Calu3 (cell line): Measurements from ENCODE around the gene HYCC1. TPM values are rescaled to one million over a fixed set of nuclear protein-coding genes. Genes with fewer than 3 reads are reported as not detected.
"Not testable (repeated sequence)": the region's sequence is repeated elsewhere in the genome, so short reads cannot be mapped to it uniquely, and the experiment has no call there.

ENCODE experiments used
- BruUV-seq: library from RNA; stranded (reverse); fragments of 400-500 nt; replicated peaks from 2 replicates; lab custom pipeline; 2021; lab: Mats Ljungman, UMichigan
- CTCF ChIA-PET: fragments of 300-600 bp; sonication (Branson Sonifier 250); formaldehyde crosslinking; loops from one replicate; lab custom pipeline; 2022; ENCODE audit warnings: antibody characterized with exemption; lab: Charles Lee
- DNase-seq: peaks from one replicate; pipeline ENCODE4 v3.0.0; 2022
- H3K27ac Mint-ChIP-seq: one replicate; pipeline ENCODE4 v1.8.0; 2022; ENCODE audit warnings: mixed read lengths; ENCODE audit not compliant: unreplicated experiment
- H3K27me3 Mint-ChIP-seq: one replicate; pipeline ENCODE4 v1.8.0; 2022; ENCODE audit warnings: mixed read lengths; ENCODE audit not compliant: unreplicated experiment
- H3K36me3 Mint-ChIP-seq: one replicate; pipeline ENCODE4 v1.8.0; 2022; ENCODE audit warnings: mild to moderate bottlenecking, moderate library complexity, mixed read lengths; ENCODE audit not compliant: insufficient read depth, unreplicated experiment
- H3K4me1 Mint-ChIP-seq: one replicate; pipeline ENCODE4 v1.8.0; 2022; ENCODE audit warnings: mild to moderate bottlenecking, low read depth, mixed read lengths; ENCODE audit not compliant: unreplicated experiment
- H3K4me3 Mint-ChIP-seq: one replicate; pipeline ENCODE4 v1.8.0; 2022; ENCODE audit warnings: mild to moderate bottlenecking, low read depth, moderate library complexity, mixed read lengths; ENCODE audit not compliant: unreplicated experiment
- H3K9me3 Mint-ChIP-seq: one replicate; pipeline ENCODE4 v1.8.0; 2022; ENCODE audit warnings: low read depth, mixed read lengths; ENCODE audit not compliant: unreplicated experiment
- intact Hi-C: fragments of 100-400 bp; cut with micrococcal nuclease; formaldehyde crosslinking; loops from one replicate; pipeline ENCODE4 v1.10.0; 2022; ENCODE audit not compliant: unreplicated experiment
- total RNA-seq: library from RNA; stranded (reverse); gene quantifications from 2 replicates; pipeline ENCODE4 v1.2.3, GENCODE V29; 2022
- TF ChIP-seq, protein P1 (sequence below): fragments of 200-600 bp; IDR thresholded peaks from one replicate; pipeline ENCODE4 v1.8.0; 2022; ENCODE audit warnings: antibody characterized with exemption; ENCODE audit not compliant: unreplicated experiment

Gene HYCC1
- total RNA-seq, 1 experiment from 2014 or later = 12.7 TPM

- Mint-ChIP-seq H3K27me3 (no peaks in the 10 kb centered on the region), H3K9me3 (no peaks in the 10 kb centered on the region), H3K4me3 (no peak overlapping the region), H3K27ac (no peak overlapping the region), H3K36me3 (no peaks in the 10 kb centered on the region), H3K4me1 (no peaks in the 10 kb centered on the region)
- no peak for DNase-seq
- TF ChIP-seq, protein P1, sequence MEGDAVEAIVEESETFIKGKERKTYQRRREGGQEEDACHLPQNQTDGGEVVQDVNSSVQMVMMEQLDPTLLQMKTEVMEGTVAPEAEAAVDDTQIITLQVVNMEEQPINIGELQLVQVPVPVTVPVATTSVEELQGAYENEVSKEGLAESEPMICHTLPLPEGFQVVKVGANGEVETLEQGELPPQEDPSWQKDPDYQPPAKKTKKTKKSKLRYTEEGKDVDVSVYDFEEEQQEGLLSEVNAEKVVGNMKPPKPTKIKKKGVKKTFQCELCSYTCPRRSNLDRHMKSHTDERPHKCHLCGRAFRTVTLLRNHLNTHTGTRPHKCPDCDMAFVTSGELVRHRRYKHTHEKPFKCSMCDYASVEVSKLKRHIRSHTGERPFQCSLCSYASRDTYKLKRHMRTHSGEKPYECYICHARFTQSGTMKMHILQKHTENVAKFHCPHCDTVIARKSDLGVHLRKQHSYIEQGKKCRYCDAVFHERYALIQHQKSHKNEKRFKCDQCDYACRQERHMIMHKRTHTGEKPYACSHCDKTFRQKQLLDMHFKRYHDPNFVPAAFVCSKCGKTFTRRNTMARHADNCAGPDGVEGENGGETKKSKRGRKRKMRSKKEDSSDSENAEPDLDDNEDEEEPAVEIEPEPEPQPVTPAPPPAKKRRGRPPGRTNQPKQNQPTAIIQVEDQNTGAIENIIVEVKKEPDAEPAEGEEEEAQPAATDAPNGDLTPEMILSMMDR = no peak
- CTCF ChIA-PET = interaction anchor here (0.7 kb wide), 1 partner anchor 92 kb away, joined by 5 read pairs; no protein-coding TSS in a partner anchor
- no TSS peak for BruUV-seq
- intact Hi-C loops = no loop called here
Measured at GRCh38 chr7:22979861-22980260, 34.1 kb downstream of the HYCC1 start.

DNA sequence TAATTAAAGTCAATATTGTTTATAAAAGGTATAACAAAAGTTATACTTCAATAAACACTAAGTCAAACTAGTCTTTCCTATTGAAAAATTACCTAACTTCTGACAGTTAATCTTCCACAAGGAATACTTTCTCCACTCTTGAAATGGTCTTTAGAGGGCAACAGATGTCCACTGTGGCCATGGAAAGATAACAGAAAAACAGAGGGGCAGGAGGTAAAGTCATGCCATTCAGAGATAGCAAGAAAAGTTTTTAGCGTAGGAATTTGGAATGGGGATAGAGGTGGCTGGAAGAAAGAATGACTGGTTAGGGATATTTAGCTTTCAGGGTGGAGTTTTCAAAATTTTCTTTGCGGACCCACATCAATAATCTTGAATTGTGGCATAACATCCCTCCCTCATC lies 34.7 kb downstream of the HYCC1 start:
- no peak overlapping the region for H3K27ac Mint-ChIP-seq
- intact Hi-C loops = no loop called here

GRCh38 chr7:22974636-22975035 lies 39.3 kb downstream of the HYCC1 start:
- H3K4me1 Mint-ChIP-seq, CTCF ChIA-PET: not testable (repeated sequence)

More for the DNA sequence above, 34.7 kb downstream of the HYCC1 start:
- Mint-ChIP-seq H3K4me3 (no peak overlapping the region), H3K36me3 (no peaks in the 10 kb centered on the region), H3K9me3 (peaks cover 3% of the 10 kb centered on the region), H3K4me1 (no peaks in the 10 kb centered on the region), H3K27me3 (no peaks in the 10 kb centered on the region)
- no TSS peak for BruUV-seq
- TF ChIP-seq, protein P1 = no peak
- CTCF ChIA-PET = no interaction called here
- DNase-seq = no peak

GRCh38 chr7:22972207-22972606 lies 41.7 kb downstream of the HYCC1 start:
- CTCF ChIA-PET = interaction anchor here (0.7 to 1.2 kb wide), 4 partner anchors 12 to 240 kb away, joined by 3 to 7 read pairs (median 5); no protein-coding TSS in a partner anchor
- BruUV-seq = no TSS peak
- intact Hi-C loops = no loop called here
- DNase-seq = no peak
- peaks cover 3% of the 10 kb centered on the region for H3K9me3 Mint-ChIP-seq
- TF ChIP-seq, protein P1 = no peak
- H3K27me3 Mint-ChIP-seq = no peaks in the 10 kb centered on the region
- H3K36me3 Mint-ChIP-seq = no peaks in the 10 kb centered on the region
- no peak overlapping the region for H3K27ac Mint-ChIP-seq
- no peaks in the 10 kb centered on the region for H3K4me1 Mint-ChIP-seq
- H3K4me3 Mint-ChIP-seq = no peak overlapping the region

More at GRCh38 chr7:22974636-22975035, 39.3 kb downstream of the HYCC1 start:
- BruUV-seq, intact Hi-C loops, DNase-seq, H3K27me3 Mint-ChIP-seq, H3K27ac Mint-ChIP-seq, H3K9me3 Mint-ChIP-seq, H3K36me3 Mint-ChIP-seq, H3K4me3 Mint-ChIP-seq: not testable (repeated sequence)

GRCh38 chr7:22969010-22969431 lies 44.9 kb downstream of the HYCC1 start:
- intact Hi-C loops = no loop called here
- Mint-ChIP-seq H3K27ac (no peak overlapping the region), H3K9me3 (no peaks in the 10 kb centered on the region), H3K4me1 (no peaks in the 10 kb centered on the region), H3K36me3 (no peaks in the 10 kb centered on the region), H3K4me3 (no peak overlapping the region), H3K27me3 (no peaks in the 10 kb centered on the region)
- BruUV-seq = no TSS peak
- TF ChIP-seq, protein P1 = no peak
- CTCF ChIA-PET = interaction anchor here (0.6 to 0.7 kb wide), 2 partner anchors 18 to 237 kb away, joined by 3 read pairs; no protein-coding TSS in a partner anchor
- no peak for DNase-seq
